Subcutaneous abdominal adipose tissue (tissue), 5 donors: ENCODE measurements around the gene TSPY9.
"Not testable (repeated sequence)": the region's sequence is repeated elsewhere in the genome, so short reads cannot be mapped to it uniquely, and the experiment has no call there.

ENCODE experiments used
- H3K27ac ChIP-seq: one replicate; pipeline ENCODE4 v1.7.0; 2013; ENCODE audit warnings: low read depth, mild to moderate bottlenecking, inconsistent platforms, low read length, moderate library complexity
- H3K27me3 ChIP-seq, 5 donors: one replicate each; pipeline ENCODE4 v1.7.0; 2013; ENCODE audit warnings: low read length in 5 of 5, inconsistent platforms in 1 of 5; ENCODE audit not compliant: control insufficient read depth in 5 of 5, insufficient read depth in 4 of 5
- H3K36me3 ChIP-seq, 5 donors: one replicate each; pipeline ENCODE4 v1.7.0; 2013; ENCODE audit warnings: low read length in 5 of 5; ENCODE audit not compliant: control insufficient read depth in 5 of 5, insufficient read depth in 5 of 5
- H3K4me1 ChIP-seq, 5 donors: one replicate each; pipeline ENCODE4 v1.7.0; 2013; ENCODE audit warnings: low read length in 5 of 5, mild to moderate bottlenecking in 3 of 5, moderate library complexity in 1 of 5; ENCODE audit not compliant: control insufficient read depth in 5 of 5, insufficient read depth in 5 of 5
- H3K4me3 ChIP-seq, 5 donors: one replicate each; pipeline ENCODE4 v1.7.0; 2013; ENCODE audit warnings: low read length in 5 of 5, low read depth in 1 of 5
- H3K9ac ChIP-seq, 5 donors: one replicate each; pipeline ENCODE4 v1.7.0; 2013; ENCODE audit warnings: low read length in 5 of 5, mild to moderate bottlenecking in 4 of 5, moderate library complexity in 3 of 5
- H3K9me3 ChIP-seq, 5 donors: one replicate each; pipeline ENCODE4 v1.7.0; 2013; ENCODE audit warnings: low read length in 5 of 5; ENCODE audit not compliant: control insufficient read depth in 5 of 5
- donor health status: healthy.
- donor health status: healthy.
- donor health status: healthy.
- donor health status: healthy.
- donor health status: healthy.

The TSPY9 gene, protein sequence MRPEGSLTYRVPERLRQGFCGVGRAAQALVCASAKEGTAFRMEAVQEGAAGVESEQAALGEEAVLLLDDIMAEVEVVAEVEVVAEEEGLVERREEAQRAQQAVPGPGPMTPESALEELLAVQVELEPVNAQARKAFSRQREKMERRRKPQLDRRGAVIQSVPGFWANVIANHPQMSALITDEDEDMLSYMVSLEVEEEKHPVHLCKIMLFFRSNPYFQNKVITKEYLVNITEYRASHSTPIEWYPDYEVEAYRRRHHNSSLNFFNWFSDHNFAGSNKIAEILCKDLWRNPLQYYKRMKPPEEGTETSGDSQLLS

DNA sequence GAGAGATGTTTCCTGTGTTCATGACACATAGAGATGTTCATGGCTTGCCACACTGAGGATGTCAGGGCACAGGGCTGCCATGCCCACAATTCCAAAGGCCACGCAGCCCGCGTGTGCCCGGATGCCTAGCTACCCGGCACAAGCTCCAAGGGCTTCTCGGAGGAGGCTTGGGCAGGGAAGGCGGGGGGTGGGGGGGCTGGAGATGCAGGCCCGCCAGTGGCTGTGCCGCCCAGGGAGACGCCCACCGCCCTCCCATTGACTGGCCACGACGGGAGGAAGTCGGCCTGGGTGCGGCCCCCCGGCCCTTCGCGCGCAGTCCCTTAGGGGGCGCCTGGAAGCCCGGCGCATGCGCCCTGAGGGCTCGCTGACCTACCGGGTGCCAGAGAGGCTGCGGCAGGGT is at the start of gene TSPY9:
Gene TSPY9 (plus strand): TSS at position 301 of the 400 bp plus-strand sequence. CDS start 46 bp downstream, at position 347.
- H3K9me3 ChIP-seq, H3K4me3 ChIP-seq, H3K27ac ChIP-seq, H3K27me3 ChIP-seq, H3K4me1 ChIP-seq, H3K9ac ChIP-seq, H3K36me3 ChIP-seq: not testable (repeated sequence)

- not testable (repeated sequence) for H3K4me1 ChIP-seq, H3K9ac ChIP-seq, H3K4me3 ChIP-seq, H3K27ac ChIP-seq, H3K36me3 ChIP-seq, H3K9me3 ChIP-seq, H3K27me3 ChIP-seq
Measured at GRCh38 chrY:9466655-9467054, 20.4 kb upstream of the TSPY9 start, which contains the start of gene TSPY1. TSPY1 (plus strand) TSS chrY:9466955; CDS start chrY:9467001, 46 bp downstream.

DNA sequence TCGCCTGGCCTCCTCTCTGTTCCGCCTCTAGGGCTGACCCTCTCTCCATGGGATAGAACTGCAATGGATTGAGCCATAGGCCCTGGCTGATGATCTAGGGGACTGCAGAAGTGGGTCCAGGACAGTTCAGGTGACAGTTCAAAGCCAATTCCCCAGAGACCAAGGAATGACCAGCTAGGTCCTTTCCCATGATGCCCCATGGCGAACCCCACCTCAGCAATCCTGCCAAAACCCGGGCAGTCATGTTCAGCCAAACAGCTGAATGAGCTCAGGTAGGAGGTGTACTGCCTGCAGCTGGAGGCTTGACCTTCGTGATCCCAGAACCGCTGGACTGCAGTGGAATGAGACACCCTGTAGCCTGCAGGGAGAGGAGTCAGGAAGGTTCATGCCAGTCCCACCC is 17.3 kb downstream of the TSPY9 start:
- not testable (repeated sequence) for H3K36me3 ChIP-seq, H3K9ac ChIP-seq, H3K27me3 ChIP-seq, H3K27ac ChIP-seq, H3K9me3 ChIP-seq, H3K4me1 ChIP-seq, H3K4me3 ChIP-seq

DNA sequence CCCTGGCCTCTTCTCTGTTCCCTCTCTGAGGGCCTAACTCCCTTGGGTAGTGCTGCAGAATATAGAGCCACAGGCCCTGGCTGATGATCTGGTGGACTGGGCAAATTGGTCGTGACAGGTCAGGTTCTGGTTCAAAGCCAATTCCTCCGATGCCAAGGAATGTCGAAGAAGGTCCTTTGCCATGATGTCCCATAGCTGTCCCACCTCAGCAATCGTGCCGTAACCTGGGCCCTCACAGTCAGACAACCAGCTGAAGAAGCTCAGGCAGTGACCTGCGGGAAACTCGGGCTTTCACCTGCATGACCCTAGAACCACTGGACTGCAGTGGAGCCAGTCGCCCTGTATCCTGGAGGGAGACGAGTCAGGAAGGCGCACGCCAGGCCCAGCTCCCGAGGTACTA is 29.2 kb downstream of the TSPY9 start:
- not testable (repeated sequence) for H3K4me3 ChIP-seq

GRCh38 chrY:9527580-9527979 is 40.5 kb downstream of the TSPY9 start, which contains the start of gene TSPY10:
TSPY10 (plus strand) TSS chrY:9527880; CDS start chrY:9527926, 46 bp downstream.
- H3K4me3 ChIP-seq, H3K4me1 ChIP-seq, H3K36me3 ChIP-seq, H3K9me3 ChIP-seq, H3K9ac ChIP-seq, H3K27ac ChIP-seq, H3K27me3 ChIP-seq: not testable (repeated sequence)

More for the DNA sequence above, 29.2 kb downstream of the TSPY9 start:
- not testable (repeated sequence) for H3K36me3 ChIP-seq, H3K4me1 ChIP-seq, H3K9ac ChIP-seq, H3K9me3 ChIP-seq, H3K27me3 ChIP-seq, H3K27ac ChIP-seq
